HepG2 (cell line): ENCODE data around the gene C6orf62. TPM values are rescaled to one million over a fixed set of nuclear protein-coding genes. Genes with fewer than 3 reads are reported as not detected.
A peak's percentile ranks its signal among the peaks of the same experiment; 100 is the strongest.

Experiments
- ATAC-seq: fragments of 200-7000 bp; cut with Tn5 transposase; 3 replicates; pipeline ENCODE4 v1.9.1; 2020; ENCODE audit warnings: mild to moderate bottlenecking, moderate library complexity
- BruUV-seq: library from RNA; stranded (reverse); fragments of 400-500 nt; replicated peaks from 2 replicates; lab custom pipeline; 2021; lab: Mats Ljungman, UMichigan
- CTCF ChIA-PET: fragments of 300-600 bp; formaldehyde crosslinking; extraction: SDS; loops from one replicate; lab custom pipeline; 2021; ENCODE audit warnings: low total read pairs, inconsistent platforms, low intra/inter-chr PET ratio; lab: Yijun Ruan, JAX
- POLR2A ChIA-PET: fragments of 350-600 bp; sonication (Branson Sonifier 250); formaldehyde crosslinking; loops from one replicate; lab custom pipeline; 2020; ENCODE audit warnings: antibody characterized with exemption, inconsistent platforms; lab: Yijun Ruan, JAX
- DNase-seq: peaks from one replicate; pipeline ENCODE4 v3.0.0-alpha.2; 2015; ENCODE audit warnings: low spot score
- FAIRE-seq: peaks from 3 replicates; lab custom pipeline; 2011; peaks lifted over from hg19 to GRCh38; lab: Jason Lieb, UNC
- H2AFZ ChIP-seq: one replicate; pipeline ENCODE4 v1.6.1; 2011; ENCODE audit warnings: low read length, inconsistent platforms
- H3K27ac ChIP-seq: fragments of 300-600 bp; 3 replicates; pipeline ENCODE4 v1.8.0; 2011; ENCODE audit warnings: mixed run types, mild to moderate bottlenecking, mixed read lengths, low read length, inconsistent platforms; ENCODE audit not compliant: insufficient read depth; ENCODE audit errors: extremely low read length
- H3K27me3 ChIP-seq, 2 experiments: fragments of 200-600 bp in 1 of 2; 2 replicates in 1 of 2; 3 replicates in 1 of 2; pipeline versions ENCODE4 v1.6.0 to v1.8.0; 2011; ENCODE audit warnings: low read length in 2 of 2, mild to moderate bottlenecking in 2 of 2, moderate library complexity in 2 of 2, inconsistent platforms in 1 of 2; ENCODE audit not compliant: insufficient read depth in 2 of 2, control insufficient read depth in 1 of 2
- H3K36me3 ChIP-seq, 2 experiments: fragments of 200-600 bp in 1 of 2; replicated peaks in 1 of 2; 2 replicates in 1 of 2; 3 replicates in 1 of 2; pipeline versions ENCODE4 v1.5.1 to v1.8.0; 2011; ENCODE audit warnings: low read length in 2 of 2, inconsistent platforms in 1 of 2; ENCODE audit not compliant: insufficient read depth in 2 of 2, control insufficient read depth in 1 of 2
- H3K4me1 ChIP-seq: 2 replicates; pipeline ENCODE4 v1.5.1; 2012; ENCODE audit warnings: low read length, inconsistent platforms; ENCODE audit not compliant: insufficient read depth
- H3K4me2 ChIP-seq: 2 replicates; pipeline ENCODE4 v1.6.0; 2011; ENCODE audit warnings: low read depth, low read length, inconsistent platforms
- H3K4me3 ChIP-seq, 3 experiments: fragments of 200-600 bp in 1 of 3; sonication (generic), shearing (Covaris generic) in 1 of 3; replicated peaks in 1 of 3; 2 replicates each; pipeline ENCODE4 v1.5.1; 2011 to 2016; ENCODE audit warnings: low read length in 3 of 3, inconsistent platforms in 2 of 3, low read depth in 2 of 3, mild to moderate bottlenecking in 2 of 3, control low read depth in 1 of 3, mixed read lengths in 1 of 3; ENCODE audit not compliant: insufficient read depth in 1 of 3
- H3K79me2 ChIP-seq: one replicate; pipeline ENCODE4 v1.6.1; 2011; ENCODE audit warnings: low read length, inconsistent platforms; ENCODE audit not compliant: insufficient read depth
- H3K9ac ChIP-seq: 2 replicates; pipeline ENCODE4 v1.6.0; 2011; ENCODE audit warnings: mild to moderate bottlenecking, low read depth, low read length, inconsistent platforms; ENCODE audit not compliant: insufficient read depth
- H3K9me3 ChIP-seq: 2 replicates; pipeline ENCODE4 v1.5.1; 2012; ENCODE audit warnings: mild to moderate bottlenecking, low read length
- H4K20me1 ChIP-seq: 2 replicates; pipeline ENCODE4 v1.6.0; 2011; ENCODE audit warnings: inconsistent platforms, mild to moderate bottlenecking, low read length, moderate library complexity; ENCODE audit not compliant: insufficient read depth
- BHLHE40 ChIP-seq: IDR thresholded peaks from 2 replicates; pipeline ENCODE4 v1.6.1; 2011; ENCODE audit warnings: low read length, improper control_type of control experiment
- CBFB ChIP-seq: sonication (generic); formaldehyde crosslinking; IDR thresholded peaks from 2 replicates; pipeline ENCODE4 v1.4.0; 2020; ENCODE audit warnings: missing genetic modification reagents
- CSRNP1 ChIP-seq: sonication (generic); formaldehyde crosslinking; IDR thresholded peaks from 2 replicates; pipeline ENCODE4 v1.8.1; 2023; ENCODE audit warnings: mild to moderate bottlenecking, missing genetic modification reagents
- EP300 ChIP-seq, 3 experiments: sonication (generic) in 1 of 3; formaldehyde crosslinking in 1 of 3; IDR thresholded peaks; 2 replicates each; pipeline versions ENCODE4 v1.5.1 to v1.6.1; 2011 to 2020; ENCODE audit warnings: low read depth in 2 of 3, low read length in 2 of 3, borderline replicate concordance in 1 of 3, improper control_type of control experiment in 1 of 3, mild to moderate bottlenecking in 1 of 3, missing genetic modification reagents in 1 of 3, moderate library complexity in 1 of 3
- HDAC6 ChIP-seq: fragments of 200-600 bp; sonication (generic); IDR thresholded peaks from 2 replicates; pipeline ENCODE4 v1.7.0; 2017; ENCODE audit warnings: mild to moderate bottlenecking, antibody characterized with exemption, low read length, low read depth
- KLF6 ChIP-seq: IDR thresholded peaks from 2 replicates; pipeline ENCODE4 v1.8.0; 2016; ENCODE audit warnings: missing biosample characterization, missing genetic modification reagents
- MEIS2 ChIP-seq: sonication (generic); formaldehyde crosslinking; IDR thresholded peaks from 2 replicates; pipeline ENCODE4 v1.9.0; 2021; ENCODE audit warnings: mild to moderate bottlenecking, missing genetic modification reagents
- MTERF4 ChIP-seq: sonication (generic); formaldehyde crosslinking; IDR thresholded peaks from 2 replicates; pipeline ENCODE4 v1.8.0; 2023; ENCODE audit warnings: mild to moderate bottlenecking, missing genetic modification reagents
- NFIC ChIP-seq: IDR thresholded peaks from 2 replicates; pipeline ENCODE4 v1.6.1; 2012; ENCODE audit warnings: mild to moderate bottlenecking, low read length, inconsistent platforms
- PITX1 ChIP-seq: sonication (generic); formaldehyde crosslinking; IDR thresholded peaks from 2 replicates; pipeline ENCODE4 v1.5.1; 2020; ENCODE audit warnings: mild to moderate bottlenecking, missing genetic modification reagents
- POLR2AphosphoS2 ChIP-seq: IDR thresholded peaks from 2 replicates; pipeline ENCODE4 v1.6.1; 2011; ENCODE audit warnings: low read depth, low read length, improper control_type of control experiment
- TBX3 ChIP-seq: fragments of 450-650 bp; IDR thresholded peaks from 2 replicates; pipeline ENCODE4 v1.6.1; 2017; ENCODE audit warnings: antibody characterized with exemption, mild to moderate bottlenecking, inconsistent platforms, borderline replicate concordance
- ZC3H13 ChIP-seq: sonication (generic); formaldehyde crosslinking; IDR thresholded peaks from 2 replicates; pipeline ENCODE4 v1.8.1; 2023; ENCODE audit warnings: mild to moderate bottlenecking, missing genetic modification reagents, moderate library complexity
- ZNF781 ChIP-seq: sonication (generic); formaldehyde crosslinking; IDR thresholded peaks from 2 replicates; pipeline ENCODE4 v1.5.1; 2020; ENCODE audit warnings: borderline replicate concordance, mild to moderate bottlenecking, missing genetic modification reagents; ENCODE audit errors: not compliant biosample characterization
- ZNF790 ChIP-seq: sonication (generic); formaldehyde crosslinking; IDR thresholded peaks from 2 replicates; pipeline ENCODE4 v1.8.0; 2022; ENCODE audit warnings: missing genetic modification reagents, mild to moderate bottlenecking, borderline replicate concordance
- ZSCAN21 ChIP-seq: sonication (generic); formaldehyde crosslinking; IDR thresholded peaks from 2 replicates; pipeline ENCODE4 v1.8.0; 2022; ENCODE audit warnings: mild to moderate bottlenecking, missing genetic modification reagents, moderate library complexity, borderline replicate concordance
- WGBS: methylation state at CpG from one replicate; pipeline ENCODE4 v1.1.6; 2017; ENCODE audit warnings: low lambda C conversion rate; 5-methylcytosine and 5-hydroxymethylcytosine counted together
- in situ Hi-C: cut with HindIII; loops from 2 replicates; pipeline ENCODE4 v1.10.0; 2017; ENCODE audit warnings: low pct_unique_long_range_greater_than_20kb; ENCODE audit not compliant: extremely low pct_ligation_motif_present
- intact Hi-C: fragments of 100-400 bp; cut with micrococcal nuclease; formaldehyde crosslinking; loops from one replicate; pipeline ENCODE4 v1.10.0; 2022; ENCODE audit not compliant: unreplicated experiment
- polyA plus RNA-seq, 8 experiments: library from polyadenylated mRNA; depleted of rRNA in 3 of 8; stranded (reverse) in 7 of 8; unstranded in 1 of 8; fragments of >200 nt; fragmentation: Illumina TruSeq in 4 of 8; extraction: Trizol in 4 of 8; gene quantifications; 2 replicates each; pipeline versions ENCODE4 v1.2.1 to v1.2.3, GENCODE V29; 2011 to 2016; ENCODE audit warnings: low read depth in 4 of 8, missing spikeins in 1 of 8, mixed read lengths in 1 of 8; ENCODE audit not compliant: insufficient read depth in 1 of 8
- total RNA-seq, 5 experiments: library from RNA; depleted of rRNA; stranded (reverse); fragments of >200 nt; fragmentation: Illumina TruSeq; extraction: Trizol; gene quantifications; 2 replicates each; pipeline ENCODE4 v1.2.3, GENCODE V29; 2016; ENCODE audit warnings: low read depth in 1 of 5
- TF ChIP-seq, protein P1 (sequence below): sonication (generic); formaldehyde crosslinking; IDR thresholded peaks from 2 replicates; pipeline ENCODE4 v1.4.0; 2020; ENCODE audit warnings: missing genetic modification reagents, borderline replicate concordance

Gene C6orf62
- total and polyA plus RNA-seq, 2 of the 13 experiments (the other 11 are each of a cell fraction or from before 2014, with no cell fraction given), result 54.8 to 90.4 TPM

DNA sequence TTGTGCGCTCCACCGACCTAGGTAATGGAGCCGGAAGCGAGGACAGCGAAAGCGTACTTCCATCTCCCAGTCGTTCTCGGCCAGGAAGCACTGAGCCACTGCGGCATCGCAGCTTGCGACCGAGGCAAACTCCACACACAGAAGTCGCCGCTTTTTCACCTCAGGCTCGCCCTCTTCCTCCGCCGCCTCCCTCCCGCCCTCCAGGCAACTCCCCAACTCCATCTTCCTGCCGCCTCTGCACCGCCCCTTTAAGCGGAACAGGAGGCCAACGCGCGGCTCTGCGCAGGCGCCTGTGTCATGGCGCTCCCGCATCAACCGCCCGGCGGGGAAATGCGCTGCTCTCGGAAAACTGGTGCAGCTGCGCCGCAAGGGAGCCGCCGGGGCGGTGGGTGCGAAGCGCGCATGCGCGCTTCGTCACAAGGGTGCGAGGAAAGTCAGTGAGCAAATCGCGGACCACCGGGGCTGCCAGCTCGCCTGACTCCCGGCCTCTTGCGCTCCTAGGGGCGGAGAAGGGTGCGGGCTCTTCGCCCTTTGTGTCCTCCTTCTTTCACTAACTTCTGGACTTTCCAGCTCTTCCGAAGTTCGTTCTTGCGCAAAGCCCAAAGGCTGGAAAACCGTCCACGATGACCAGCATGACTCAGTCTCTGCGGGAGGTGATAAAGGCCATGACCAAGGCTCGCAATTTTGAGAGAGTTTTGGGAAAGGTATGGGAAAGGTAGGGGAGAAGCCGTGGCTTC, 52.1 kb downstream of the C6orf62 start, which contains the start of the genes ACOT13 and TDP2:
ACOT13 (plus strand) TSS at position 437 of the 737 bp plus-strand sequence; CDS start at position 624, 187 bp downstream.
TDP2 (minus strand) TSS at position 259 of the 737 bp plus-strand sequence; CDS start at position 222, 37 bp downstream.
- peak within 1 kb of the TSS; percentile 83 for H3K4me2 ChIP-seq
- H3K4me3 ChIP-seq, result peak within 1 kb of the TSS; percentile 82 to 95 (median 83)
- H2AFZ ChIP-seq, result peak within 1 kb of the TSS; percentile 78
- H3K36me3 ChIP-seq, result peaks cover 2 to 10% of the 10 kb centered on the region in 2 experiments; a peak in 2 of 5 replicates
- peaks cover 12% of the 10 kb centered on the region for H3K9me3 ChIP-seq
- FAIRE-seq (peak; percentile 76), ATAC-seq (peak; percentile 95), DNase-seq (peak; percentile 98)
- no peaks in the 10 kb centered on the region; a peak in 1 of 5 replicates for H3K27me3 ChIP-seq
- BruUV-seq, result no TSS peak
- H3K9ac ChIP-seq, result peak within 1 kb of the TSS; percentile 88
- ChIA-PET POLR2A (interaction anchor here (0.7 to 3.1 kb wide), 22 partner anchors 12 to 383 kb away, joined by 3 to 22 read pairs (median 4); partner anchors contain the start of genes ALDH5A1, C6orf62, GMNN and KIAA0319), CTCF (interaction anchor here (0.9 kb wide), 1 partner anchor 82 kb away, joined by 4 read pairs; no protein-coding TSS in a partner anchor)
- H3K4me1 ChIP-seq, result peaks cover 57% of the 10 kb centered on the region
- in situ Hi-C loops (no loop called here), intact Hi-C loops (loop anchor here (1.0 to 5.0 kb wide), 5 partner anchors 23 to 170 kb away; no protein-coding TSS in a partner anchor)
- 0 out of 2 replicates have a peak, but pooled peaks cover 4% of the 10 kb centered on the region for H4K20me1 ChIP-seq
- H3K27ac ChIP-seq, result peak within 1 kb of the TSS; percentile 95
- under 1% methylated on average over 47 of the region's 62 CpGs for WGBS
- H3K79me2 ChIP-seq, result peaks cover 40% of the 10 kb centered on the region
- TF ChIP-seq POLR2AphosphoS2 (peak; percentile 79; the same call in 1 of the 2 replicates), NFIC (no peak), MEIS2 (peak; percentile 48), KLF6 (CRISPR knock-in tag) (peak; percentile 96), PITX1 (CRISPR knock-in tag) (no peak), ZNF790 (CRISPR knock-in tag) (peak; percentile 98), CBFB (CRISPR knock-in tag) (peak; percentile 94), TBX3 (peak; percentile 12; the same call in 1 of the 2 replicates), MTERF4 (CRISPR knock-in tag) (peak; percentile 98), ZNF781 (CRISPR knock-in tag) (peak; percentile 76), CSRNP1 (peak; percentile 81), BHLHE40 (peak; percentile 63), EP300 (IDR thresholded peaks at IDR 0.05; ENCODE audit: low read depth in 2 of 2, low read length in 2 of 2) (peak; percentile 67), EP300 (CRISPR knock-in tag; IDR thresholded peaks at IDR 0.05; ENCODE audit: borderline replicate concordance) (peak; percentile 62), HDAC6 (no peak), ZSCAN21 (CRISPR knock-in tag) (peak; percentile 56; the same call in 1 of the 2 replicates), ZC3H13 (peak; percentile 86)
- TF ChIP-seq, protein P1, sequence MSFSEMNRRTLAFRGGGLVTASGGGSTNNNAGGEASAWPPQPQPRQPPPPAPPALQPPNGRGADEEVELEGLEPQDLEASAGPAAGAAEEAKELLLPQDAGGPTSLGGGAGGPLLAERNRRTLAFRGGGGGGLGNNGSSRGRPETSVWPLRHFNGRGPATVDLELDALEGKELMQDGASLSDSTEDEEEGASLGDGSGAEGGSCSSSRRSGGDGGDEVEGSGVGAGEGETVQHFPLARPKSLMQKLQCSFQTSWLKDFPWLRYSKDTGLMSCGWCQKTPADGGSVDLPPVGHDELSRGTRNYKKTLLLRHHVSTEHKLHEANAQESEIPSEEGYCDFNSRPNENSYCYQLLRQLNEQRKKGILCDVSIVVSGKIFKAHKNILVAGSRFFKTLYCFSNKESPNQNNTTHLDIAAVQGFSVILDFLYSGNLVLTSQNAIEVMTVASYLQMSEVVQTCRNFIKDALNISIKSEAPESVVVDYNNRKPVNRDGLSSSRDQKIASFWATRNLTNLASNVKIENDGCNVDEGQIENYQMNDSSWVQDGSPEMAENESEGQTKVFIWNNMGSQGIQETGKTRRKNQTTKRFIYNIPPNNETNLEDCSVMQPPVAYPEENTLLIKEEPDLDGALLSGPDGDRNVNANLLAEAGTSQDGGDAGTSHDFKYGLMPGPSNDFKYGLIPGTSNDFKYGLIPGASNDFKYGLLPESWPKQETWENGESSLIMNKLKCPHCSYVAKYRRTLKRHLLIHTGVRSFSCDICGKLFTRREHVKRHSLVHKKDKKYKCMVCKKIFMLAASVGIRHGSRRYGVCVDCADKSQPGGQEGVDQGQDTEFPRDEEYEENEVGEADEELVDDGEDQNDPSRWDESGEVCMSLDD (CRISPR knock-in tag), result no peak
